ENCODE data around the gene GPR68.

GRCh38 chr14:91184559-91184958, 59.9 kb downstream of the GPR68 start:
- no peak for TF ChIP-seq POLR2A (IDR thresholded peaks at IDR 0.05)
- TF ChIP-seq CTCF (IDR thresholded peaks at IDR 0.05): no peak
